HepG2 (cell line): ENCODE measurements around the gene PIGA. TPM values are rescaled to one million over a fixed set of nuclear protein-coding genes. Genes with fewer than 3 reads are reported as not detected.

Experiments used
- EP300 ChIP-seq, 3 experiments: sonication (generic) in 1 of 3; formaldehyde crosslinking in 1 of 3; IDR thresholded peaks; 2 replicates each; pipeline versions ENCODE4 v1.5.1 to v1.6.1; 2011 to 2020; ENCODE audit warnings: low read depth in 2 of 3, low read length in 2 of 3, borderline replicate concordance in 1 of 3, improper control_type of control experiment in 1 of 3, mild to moderate bottlenecking in 1 of 3, missing genetic modification reagents in 1 of 3, moderate library complexity in 1 of 3
- MAFF ChIP-seq: IDR thresholded peaks from 2 replicates; pipeline ENCODE4 v1.6.1; 2011; ENCODE audit warnings: low read depth, low read length, improper control_type of control experiment
- PAX8 ChIP-seq: sonication (generic); formaldehyde crosslinking; IDR thresholded peaks from 2 replicates; pipeline ENCODE4 v1.8.0; 2022; ENCODE audit warnings: mild to moderate bottlenecking, missing genetic modification reagents, borderline replicate concordance
- SIX1 ChIP-seq: sonication (generic); formaldehyde crosslinking; IDR thresholded peaks from 2 replicates; pipeline ENCODE4 v1.4.0; 2020; ENCODE audit warnings: missing genetic modification reagents, borderline replicate concordance
- TOE1 ChIP-seq: sonication (generic); formaldehyde crosslinking; IDR thresholded peaks from 2 replicates; pipeline ENCODE4 v1.4.0; 2020; ENCODE audit warnings: mild to moderate bottlenecking, missing genetic modification reagents
- ZNF644 ChIP-seq: IDR thresholded peaks from 2 replicates; pipeline ENCODE4 v1.6.1; 2016; ENCODE audit warnings: low read depth
- ZNF777 ChIP-seq: sonication (generic); formaldehyde crosslinking; IDR thresholded peaks from 2 replicates; pipeline ENCODE4 v1.4.0; 2020; ENCODE audit warnings: missing genetic modification reagents
- polyA plus RNA-seq, 8 experiments: library from polyadenylated mRNA; depleted of rRNA in 3 of 8; stranded (reverse) in 7 of 8; unstranded in 1 of 8; fragments of >200 nt; fragmentation: Illumina TruSeq in 4 of 8; extraction: Trizol in 4 of 8; gene quantifications; 2 replicates each; pipeline versions ENCODE4 v1.2.1 to v1.2.3, GENCODE V29; 2011 to 2016; ENCODE audit warnings: low read depth in 4 of 8, missing spikeins in 1 of 8, mixed read lengths in 1 of 8; ENCODE audit not compliant: insufficient read depth in 1 of 8
- total RNA-seq, 5 experiments: library from RNA; depleted of rRNA; stranded (reverse); fragments of >200 nt; fragmentation: Illumina TruSeq; extraction: Trizol; gene quantifications; 2 replicates each; pipeline ENCODE4 v1.2.3, GENCODE V29; 2016; ENCODE audit warnings: low read depth in 1 of 5
- TF ChIP-seq, protein P1 (sequence below): sonication (generic); formaldehyde crosslinking; IDR thresholded peaks from 2 replicates; pipeline ENCODE4 v1.4.0; 2020; ENCODE audit warnings: missing genetic modification reagents
- TF ChIP-seq, protein P2 (sequence below): sonication (generic); formaldehyde crosslinking; IDR thresholded peaks from 2 replicates; pipeline ENCODE4 v1.5.1; 2020; ENCODE audit warnings: missing genetic modification reagents, mild to moderate bottlenecking, borderline replicate concordance
- TF ChIP-seq, protein P3 (sequence below): sonication (generic); formaldehyde crosslinking; IDR thresholded peaks from 2 replicates; pipeline ENCODE4 v1.4.0; 2020; ENCODE audit warnings: mild to moderate bottlenecking, missing genetic modification reagents
- TF ChIP-seq, protein P4 (sequence below): sonication (generic); formaldehyde crosslinking; IDR thresholded peaks from 2 replicates; pipeline ENCODE4 v1.4.0; 2020; ENCODE audit warnings: missing genetic modification reagents
- TF ChIP-seq, protein P5 (sequence below): IDR thresholded peaks from 2 replicates; pipeline ENCODE4 v1.6.1; 2016; ENCODE audit warnings: mild to moderate bottlenecking

The PIGA gene
- total and polyA plus RNA-seq, 2 of the 13 experiments (the other 11 are each of a cell fraction or from before 2014, with no cell fraction given), result 6.0 to 13.0 TPM

DNA sequence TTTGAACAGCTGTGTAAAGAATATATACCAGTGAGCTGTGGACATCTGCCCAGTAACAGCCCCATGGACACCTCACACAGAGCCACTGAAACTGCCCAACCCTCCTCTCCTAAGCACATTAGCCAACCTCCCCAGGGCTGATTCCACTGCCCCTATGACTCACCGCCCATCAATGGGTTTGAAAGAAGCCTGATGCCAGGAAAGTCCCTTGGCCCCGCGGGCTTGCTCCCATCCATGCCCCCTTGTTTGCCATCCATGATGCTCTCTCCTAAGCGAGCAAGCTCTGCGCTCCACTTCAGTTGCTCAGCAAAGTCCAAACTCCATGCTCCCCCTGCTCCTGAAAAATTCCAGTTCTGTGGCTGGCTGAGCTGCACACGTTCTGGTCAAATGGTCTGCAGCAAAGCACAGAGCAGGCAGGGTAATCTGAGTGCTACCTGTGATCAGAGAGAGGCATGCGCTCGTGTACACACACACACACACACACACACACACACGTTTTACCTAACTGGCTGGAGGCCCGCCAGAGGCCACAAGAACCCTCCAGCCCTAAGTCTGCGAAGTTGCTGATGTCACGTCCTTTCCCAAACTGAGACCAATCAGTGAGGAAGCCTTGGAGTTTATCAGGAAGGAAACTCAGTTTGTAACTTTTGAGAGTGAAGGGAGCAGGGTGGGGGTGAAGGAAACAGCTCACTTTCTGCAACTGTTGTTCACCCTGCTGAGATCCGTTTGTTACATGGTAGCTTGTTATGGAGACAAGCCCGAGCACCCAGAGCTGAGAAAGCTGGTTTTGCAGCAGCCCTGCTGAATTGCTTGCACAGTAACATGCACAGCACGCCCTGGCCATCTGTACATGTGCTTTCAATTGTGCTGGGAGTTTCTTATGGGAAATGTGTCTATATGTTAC lies 65.5 kb downstream of the PIGA start, which contains the start of gene ASB9 (continued):
- TF ChIP-seq, protein P1, sequence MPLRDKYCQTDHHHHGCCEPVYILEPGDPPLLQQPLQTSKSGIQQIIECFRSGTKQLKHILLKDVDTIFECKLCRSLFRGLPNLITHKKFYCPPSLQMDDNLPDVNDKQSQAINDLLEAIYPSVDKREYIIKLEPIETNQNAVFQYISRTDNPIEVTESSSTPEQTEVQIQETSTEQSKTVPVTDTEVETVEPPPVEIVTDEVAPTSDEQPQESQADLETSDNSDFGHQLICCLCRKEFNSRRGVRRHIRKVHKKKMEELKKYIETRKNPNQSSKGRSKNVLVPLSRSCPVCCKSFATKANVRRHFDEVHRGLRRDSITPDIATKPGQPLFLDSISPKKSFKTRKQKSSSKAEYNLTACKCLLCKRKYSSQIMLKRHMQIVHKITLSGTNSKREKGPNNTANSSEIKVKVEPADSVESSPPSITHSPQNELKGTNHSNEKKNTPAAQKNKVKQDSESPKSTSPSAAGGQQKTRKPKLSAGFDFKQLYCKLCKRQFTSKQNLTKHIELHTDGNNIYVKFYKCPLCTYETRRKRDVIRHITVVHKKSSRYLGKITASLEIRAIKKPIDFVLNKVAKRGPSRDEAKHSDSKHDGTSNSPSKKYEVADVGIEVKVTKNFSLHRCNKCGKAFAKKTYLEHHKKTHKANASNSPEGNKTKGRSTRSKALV (CRISPR knock-in tag), result no peak
- TF ChIP-seq EP300 (IDR thresholded peaks at IDR 0.05; ENCODE audit: low read depth in 2 of 2, low read length in 2 of 2), result peak in 1 of 2 experiments; percentile 52; a peak in 1 of 4 replicates
- TF ChIP-seq EP300 (CRISPR knock-in tag; IDR thresholded peaks at IDR 0.05; ENCODE audit: borderline replicate concordance), result no peak
- TF ChIP-seq, protein P2, sequence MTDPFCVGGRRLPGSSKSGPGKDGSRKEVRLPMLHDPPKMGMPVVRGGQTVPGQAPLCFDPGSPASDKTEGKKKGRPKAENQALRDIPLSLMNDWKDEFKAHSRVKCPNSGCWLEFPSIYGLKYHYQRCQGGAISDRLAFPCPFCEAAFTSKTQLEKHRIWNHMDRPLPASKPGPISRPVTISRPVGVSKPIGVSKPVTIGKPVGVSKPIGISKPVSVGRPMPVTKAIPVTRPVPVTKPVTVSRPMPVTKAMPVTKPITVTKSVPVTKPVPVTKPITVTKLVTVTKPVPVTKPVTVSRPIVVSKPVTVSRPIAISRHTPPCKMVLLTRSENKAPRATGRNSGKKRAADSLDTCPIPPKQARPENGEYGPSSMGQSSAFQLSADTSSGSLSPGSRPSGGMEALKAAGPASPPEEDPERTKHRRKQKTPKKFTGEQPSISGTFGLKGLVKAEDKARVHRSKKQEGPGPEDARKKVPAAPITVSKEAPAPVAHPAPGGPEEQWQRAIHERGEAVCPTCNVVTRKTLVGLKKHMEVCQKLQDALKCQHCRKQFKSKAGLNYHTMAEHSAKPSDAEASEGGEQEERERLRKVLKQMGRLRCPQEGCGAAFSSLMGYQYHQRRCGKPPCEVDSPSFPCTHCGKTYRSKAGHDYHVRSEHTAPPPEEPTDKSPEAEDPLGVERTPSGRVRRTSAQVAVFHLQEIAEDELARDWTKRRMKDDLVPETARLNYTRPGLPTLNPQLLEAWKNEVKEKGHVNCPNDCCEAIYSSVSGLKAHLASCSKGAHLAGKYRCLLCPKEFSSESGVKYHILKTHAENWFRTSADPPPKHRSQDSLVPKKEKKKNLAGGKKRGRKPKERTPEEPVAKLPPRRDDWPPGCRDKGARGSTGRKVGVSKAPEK (CRISPR knock-in tag), result no peak
- no peak for TF ChIP-seq TOE1 (CRISPR knock-in tag)
- TF ChIP-seq, protein P3, sequence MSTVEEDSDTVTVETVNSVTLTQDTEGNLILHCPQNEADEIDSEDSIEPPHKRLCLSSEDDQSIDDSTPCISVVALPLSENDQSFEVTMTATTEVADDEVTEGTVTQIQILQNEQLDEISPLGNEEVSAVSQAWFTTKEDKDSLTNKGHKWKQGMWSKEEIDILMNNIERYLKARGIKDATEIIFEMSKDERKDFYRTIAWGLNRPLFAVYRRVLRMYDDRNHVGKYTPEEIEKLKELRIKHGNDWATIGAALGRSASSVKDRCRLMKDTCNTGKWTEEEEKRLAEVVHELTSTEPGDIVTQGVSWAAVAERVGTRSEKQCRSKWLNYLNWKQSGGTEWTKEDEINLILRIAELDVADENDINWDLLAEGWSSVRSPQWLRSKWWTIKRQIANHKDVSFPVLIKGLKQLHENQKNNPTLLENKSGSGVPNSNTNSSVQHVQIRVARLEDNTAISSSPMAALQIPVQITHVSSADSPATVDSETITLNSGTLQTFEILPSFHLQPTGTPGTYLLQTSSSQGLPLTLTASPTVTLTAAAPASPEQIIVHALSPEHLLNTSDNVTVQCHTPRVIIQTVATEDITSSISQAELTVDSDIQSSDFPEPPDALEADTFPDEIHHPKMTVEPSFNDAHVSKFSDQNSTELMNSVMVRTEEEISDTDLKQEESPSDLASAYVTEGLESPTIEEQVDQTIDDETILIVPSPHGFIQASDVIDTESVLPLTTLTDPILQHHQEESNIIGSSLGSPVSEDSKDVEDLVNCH (CRISPR knock-in tag), result no peak
- no peak for TF ChIP-seq ZNF644
- TF ChIP-seq, protein P4, sequence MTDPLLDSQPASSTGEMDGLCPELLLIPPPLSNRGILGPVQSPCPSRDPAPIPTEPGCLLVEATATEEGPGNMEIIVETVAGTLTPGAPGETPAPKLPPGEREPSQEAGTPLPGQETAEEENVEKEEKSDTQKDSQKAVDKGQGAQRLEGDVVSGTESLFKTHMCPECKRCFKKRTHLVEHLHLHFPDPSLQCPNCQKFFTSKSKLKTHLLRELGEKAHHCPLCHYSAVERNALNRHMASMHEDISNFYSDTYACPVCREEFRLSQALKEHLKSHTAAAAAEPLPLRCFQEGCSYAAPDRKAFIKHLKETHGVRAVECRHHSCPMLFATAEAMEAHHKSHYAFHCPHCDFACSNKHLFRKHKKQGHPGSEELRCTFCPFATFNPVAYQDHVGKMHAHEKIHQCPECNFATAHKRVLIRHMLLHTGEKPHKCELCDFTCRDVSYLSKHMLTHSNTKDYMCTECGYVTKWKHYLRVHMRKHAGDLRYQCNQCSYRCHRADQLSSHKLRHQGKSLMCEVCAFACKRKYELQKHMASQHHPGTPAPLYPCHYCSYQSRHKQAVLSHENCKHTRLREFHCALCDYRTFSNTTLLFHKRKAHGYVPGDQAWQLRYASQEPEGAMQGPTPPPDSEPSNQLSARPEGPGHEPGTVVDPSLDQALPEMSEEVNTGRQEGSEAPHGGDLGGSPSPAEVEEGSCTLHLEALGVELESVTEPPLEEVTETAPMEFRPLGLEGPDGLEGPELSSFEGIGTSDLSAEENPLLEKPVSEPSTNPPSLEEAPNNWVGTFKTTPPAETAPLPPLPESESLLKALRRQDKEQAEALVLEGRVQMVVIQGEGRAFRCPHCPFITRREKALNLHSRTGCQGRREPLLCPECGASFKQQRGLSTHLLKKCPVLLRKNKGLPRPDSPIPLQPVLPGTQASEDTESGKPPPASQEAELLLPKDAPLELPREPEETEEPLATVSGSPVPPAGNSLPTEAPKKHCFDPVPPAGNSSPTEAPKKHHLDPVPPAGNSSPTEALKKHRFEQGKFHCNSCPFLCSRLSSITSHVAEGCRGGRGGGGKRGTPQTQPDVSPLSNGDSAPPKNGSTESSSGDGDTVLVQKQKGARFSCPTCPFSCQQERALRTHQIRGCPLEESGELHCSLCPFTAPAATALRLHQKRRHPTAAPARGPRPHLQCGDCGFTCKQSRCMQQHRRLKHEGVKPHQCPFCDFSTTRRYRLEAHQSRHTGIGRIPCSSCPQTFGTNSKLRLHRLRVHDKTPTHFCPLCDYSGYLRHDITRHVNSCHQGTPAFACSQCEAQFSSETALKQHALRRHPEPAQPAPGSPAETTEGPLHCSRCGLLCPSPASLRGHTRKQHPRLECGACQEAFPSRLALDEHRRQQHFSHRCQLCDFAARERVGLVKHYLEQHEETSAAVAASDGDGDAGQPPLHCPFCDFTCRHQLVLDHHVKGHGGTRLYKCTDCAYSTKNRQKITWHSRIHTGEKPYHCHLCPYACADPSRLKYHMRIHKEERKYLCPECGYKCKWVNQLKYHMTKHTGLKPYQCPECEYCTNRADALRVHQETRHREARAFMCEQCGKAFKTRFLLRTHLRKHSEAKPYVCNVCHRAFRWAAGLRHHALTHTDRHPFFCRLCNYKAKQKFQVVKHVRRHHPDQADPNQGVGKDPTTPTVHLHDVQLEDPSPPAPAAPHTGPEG (CRISPR knock-in tag), result no peak
- 0 out of 2 replicates have a peak, but pooled peaks have one; percentile 34 for TF ChIP-seq PAX8 (CRISPR knock-in tag)
- TF ChIP-seq ZNF777 (CRISPR knock-in tag), result no peak
- no peak for TF ChIP-seq MAFF
- TF ChIP-seq, protein P5, sequence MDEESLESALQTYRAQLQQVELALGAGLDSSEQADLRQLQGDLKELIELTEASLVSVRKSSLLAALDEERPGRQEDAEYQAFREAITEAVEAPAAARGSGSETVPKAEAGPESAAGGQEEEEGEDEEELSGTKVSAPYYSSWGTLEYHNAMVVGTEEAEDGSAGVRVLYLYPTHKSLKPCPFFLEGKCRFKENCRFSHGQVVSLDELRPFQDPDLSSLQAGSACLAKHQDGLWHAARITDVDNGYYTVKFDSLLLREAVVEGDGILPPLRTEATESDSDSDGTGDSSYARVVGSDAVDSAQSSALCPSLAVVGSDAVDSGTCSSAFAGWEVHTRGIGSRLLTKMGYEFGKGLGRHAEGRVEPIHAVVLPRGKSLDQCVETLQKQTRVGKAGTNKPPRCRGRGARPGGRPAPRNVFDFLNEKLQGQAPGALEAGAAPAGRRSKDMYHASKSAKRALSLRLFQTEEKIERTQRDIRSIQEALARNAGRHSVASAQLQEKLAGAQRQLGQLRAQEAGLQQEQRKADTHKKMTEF (CRISPR knock-in tag), result no peak
- no peak for TF ChIP-seq SIX1 (CRISPR knock-in tag)
